Thyroid gland (tissue), 4 donors: Measurements from ENCODE around the gene IL31.

Source experiments
- CTCF ChIP-seq, 6 experiments: fragments of 200-600 bp in 3 of 6; fragments of 450-650 bp in 3 of 6; sonication (generic) in 3 of 6; IDR thresholded peaks; one replicate each; pipeline ENCODE4 v1.5.1; 2016 to 2019; ENCODE audit warnings: antibody characterized with exemption in 6 of 6, mild to moderate bottlenecking in 2 of 6, inconsistent platforms in 1 of 6, moderate library complexity in 1 of 6
- POLR2A ChIP-seq, 2 donors: fragments of 450-650 bp; IDR thresholded peaks; one replicate each; pipeline ENCODE4 v1.6.1; 2017; ENCODE audit warnings: antibody characterized with exemption in 2 of 2, mild to moderate bottlenecking in 2 of 2, moderate library complexity in 1 of 2

GRCh38 chr12:122190842-122191668 is 17.0 kb upstream of the IL31 start:
- TF ChIP-seq CTCF (IDR thresholded peaks at IDR 0.05) (peak; percentile 35 to 81 (median 77)), POLR2A (IDR thresholded peaks at IDR 0.05) (no peak)
